ENCODE measurements around the gene NGRN.
A peak's percentile ranks its signal among the peaks of the same experiment; 100 is the strongest.

Gene NGRN

GRCh38 chr15:90315278-90315982 is 50.0 kb downstream of the NGRN start:
- TF ChIP-seq CTCF (IDR thresholded peaks at IDR 0.05; ENCODE audit: extremely low read depth, missing control alignments): no peak
- no peak for DNase-seq (ENCODE audit: low spot score)

- no peak for DNase-seq (ENCODE audit: low spot score)
- no peak for TF ChIP-seq CTCF (IDR thresholded peaks at IDR 0.05; ENCODE audit: extremely low read depth, missing control alignments)
These were observed 50.7 kb downstream of the NGRN start for GRCh38 chr15:90316139-90316538.

GRCh38 chr15:90318591-90318990 is 53.1 kb downstream of the NGRN start:
- DNase-seq (ENCODE audit: low spot score): no peak
- TF ChIP-seq CTCF (IDR thresholded peaks at IDR 0.05; ENCODE audit: extremely low read depth, missing control alignments): no peak

- peak; percentile 92 for TF ChIP-seq CTCF (IDR thresholded peaks at IDR 0.05; ENCODE audit: extremely low read depth, missing control alignments)
- peak; percentile 82 for DNase-seq (ENCODE audit: low spot score)
These were observed 54.8 kb downstream of the NGRN start for GRCh38 chr15:90320062-90320884.

GRCh38 chr15:90320885-90321278 is 55.4 kb downstream of the NGRN start:
- no peak for DNase-seq (ENCODE audit: low spot score)
- no peak for TF ChIP-seq CTCF (IDR thresholded peaks at IDR 0.05; ENCODE audit: extremely low read depth, missing control alignments)

All from GM20000 (cell line).